Measurements from ENCODE around the gene AP3S2. TPM values are rescaled to one million over a fixed set of nuclear protein-coding genes. Genes with fewer than 3 reads are reported as not detected.
A peak's percentile ranks its signal among the peaks of the same experiment; 100 is the strongest.

AP3S2 gene
- total and polyA plus RNA-seq, 10 donors = 5.4 to 54.9 (median 33.8) TPM

DNA sequence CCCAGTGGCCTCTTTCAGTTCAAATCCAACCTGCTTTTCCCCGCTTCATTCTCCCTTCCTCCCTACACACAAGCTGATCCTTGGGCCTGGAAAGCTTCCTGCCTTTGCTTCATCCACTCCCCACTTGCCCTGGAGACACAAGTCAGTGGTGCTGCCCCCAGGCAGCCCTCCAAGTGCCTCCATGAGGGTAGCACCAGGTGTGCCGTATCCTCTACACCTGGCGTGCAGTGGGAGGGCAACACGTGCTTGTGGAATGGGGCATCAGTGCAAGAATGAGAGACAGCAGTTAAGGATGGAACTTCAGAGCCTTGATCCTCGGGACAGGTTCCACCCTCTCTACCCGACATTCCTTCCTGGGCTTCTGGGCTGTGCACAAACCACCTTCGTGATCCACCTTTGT is 83.0 kb downstream of the AP3S2 start:
- H3K36me3 ChIP-seq = peaks cover 0 to 16% (median 0%) of the 10 kb centered on the region in 6 donors
- no peak for TF ChIP-seq POLR2A (IDR thresholded peaks at IDR 0.05)
- TF ChIP-seq, protein P1, sequence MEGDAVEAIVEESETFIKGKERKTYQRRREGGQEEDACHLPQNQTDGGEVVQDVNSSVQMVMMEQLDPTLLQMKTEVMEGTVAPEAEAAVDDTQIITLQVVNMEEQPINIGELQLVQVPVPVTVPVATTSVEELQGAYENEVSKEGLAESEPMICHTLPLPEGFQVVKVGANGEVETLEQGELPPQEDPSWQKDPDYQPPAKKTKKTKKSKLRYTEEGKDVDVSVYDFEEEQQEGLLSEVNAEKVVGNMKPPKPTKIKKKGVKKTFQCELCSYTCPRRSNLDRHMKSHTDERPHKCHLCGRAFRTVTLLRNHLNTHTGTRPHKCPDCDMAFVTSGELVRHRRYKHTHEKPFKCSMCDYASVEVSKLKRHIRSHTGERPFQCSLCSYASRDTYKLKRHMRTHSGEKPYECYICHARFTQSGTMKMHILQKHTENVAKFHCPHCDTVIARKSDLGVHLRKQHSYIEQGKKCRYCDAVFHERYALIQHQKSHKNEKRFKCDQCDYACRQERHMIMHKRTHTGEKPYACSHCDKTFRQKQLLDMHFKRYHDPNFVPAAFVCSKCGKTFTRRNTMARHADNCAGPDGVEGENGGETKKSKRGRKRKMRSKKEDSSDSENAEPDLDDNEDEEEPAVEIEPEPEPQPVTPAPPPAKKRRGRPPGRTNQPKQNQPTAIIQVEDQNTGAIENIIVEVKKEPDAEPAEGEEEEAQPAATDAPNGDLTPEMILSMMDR (IDR thresholded peaks at IDR 0.05 in 8 of 11, conservative IDR thresholded peaks at IDR 0.05 in 3 of 11) = no peak
- TF ChIP-seq POLR2AphosphoS5 (IDR thresholded peaks at IDR 0.05) = no peak
- no peak overlapping the region for H3K4me3 ChIP-seq
- peak; percentile 57 for DNase-seq
- no peak overlapping the region for H3K27ac ChIP-seq
- peaks cover 5 to 40% (median 28%) of the 10 kb centered on the region in 7 donors for H3K27me3 ChIP-seq (replicated peaks in 1 of 7)
- intact Hi-C loops (cut with DNase I; ENCODE audit: low total_unique reads) = no loop called here
- peaks cover 0 to 7% (median 2%) of the 10 kb centered on the region in 8 donors for H3K9me3 ChIP-seq
- H3K4me1 ChIP-seq = peaks cover 7 to 42% (median 15%) of the 10 kb centered on the region in 6 donors
- 90 to 96% (median 94%) methylated on average over 7 of the region's 7 CpGs for WGBS, 5 donors

DNA sequence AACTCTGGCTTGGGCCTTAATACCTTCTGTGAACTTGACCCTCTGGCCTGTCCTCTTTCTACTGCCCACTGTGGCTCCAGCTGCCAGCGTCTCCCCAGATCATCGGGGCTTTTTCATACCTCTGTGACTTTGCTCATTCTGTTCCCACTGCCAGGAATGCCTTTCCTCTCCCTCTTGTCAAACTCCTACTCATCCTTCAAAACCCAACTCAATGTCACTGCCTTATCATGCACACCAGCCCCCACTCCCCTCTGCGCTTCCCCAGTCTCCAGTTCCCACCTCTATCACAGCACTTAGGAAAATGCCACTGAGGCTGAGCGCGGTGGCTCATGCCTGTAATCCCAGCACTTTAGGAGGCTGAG is 84.0 kb downstream of the AP3S2 start:
- Histone ChIP-seq H3K4me1 (peaks cover 5 to 33% (median 9%) of the 10 kb centered on the region in 6 donors), H3K27ac (no peak overlapping the region), H3K4me3 (no peak overlapping the region), H3K27me3 (replicated peaks in 1 of 7) (peaks cover 5 to 30% (median 18%) of the 10 kb centered on the region in 7 donors), H3K36me3 (peaks cover 0 to 27% (median 0%) of the 10 kb centered on the region in 6 donors), H3K9me3 (no peaks in the 10 kb centered on the region)
- 93 to 100% (median 97%) methylated on average over 5 of the region's 5 CpGs for WGBS, 5 donors
- intact Hi-C loops (cut with DNase I; ENCODE audit: low total_unique reads) = no loop called here
- TF ChIP-seq, protein P1 (IDR thresholded peaks at IDR 0.05 in 8 of 11, conservative IDR thresholded peaks at IDR 0.05 in 3 of 11) = no peak
- TF ChIP-seq POLR2A (IDR thresholded peaks at IDR 0.05) = no peak
- TF ChIP-seq POLR2AphosphoS5 (IDR thresholded peaks at IDR 0.05) = no peak
- DNase-seq = no peak

DNA sequence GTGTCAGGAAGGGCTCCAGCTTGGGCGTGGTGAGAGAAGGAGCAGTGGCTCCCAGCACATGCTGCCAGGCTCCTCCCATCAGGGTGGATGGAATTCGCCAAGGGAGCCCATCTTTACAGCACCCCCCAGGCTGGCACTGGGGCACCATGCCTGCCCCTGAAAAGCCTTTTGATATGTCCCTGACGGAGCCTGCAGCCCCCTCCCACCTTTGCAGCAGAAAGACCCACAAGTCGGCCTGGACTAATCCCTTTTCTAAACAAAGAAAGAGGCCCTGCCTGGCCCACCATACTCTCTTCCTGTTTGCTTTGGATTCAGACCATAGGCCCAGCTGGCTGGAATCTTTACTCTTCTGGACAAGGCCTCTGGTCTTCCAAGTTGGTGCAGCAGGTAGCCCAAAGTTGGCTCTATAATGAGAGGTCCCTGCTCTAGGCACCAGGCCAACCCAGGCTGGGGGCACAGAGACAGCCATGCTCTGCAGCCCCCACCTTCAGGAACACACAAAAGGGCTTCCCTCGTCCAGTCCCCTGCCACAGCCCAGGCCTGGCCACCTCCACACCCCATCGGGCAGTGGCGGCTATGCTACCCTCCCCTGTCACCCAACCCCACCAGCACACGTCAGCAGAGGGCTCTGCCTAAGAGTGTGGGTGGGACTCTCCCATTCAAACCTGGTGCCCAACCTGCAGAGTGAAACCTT is 84.6 kb downstream of the AP3S2 start:
- WGBS, 5 donors = 82 to 91% (median 87%) methylated on average over 5 to 8 of the region's 8 CpGs
- intact Hi-C loops (cut with DNase I; ENCODE audit: low total_unique reads) = no loop called here
- Histone ChIP-seq H3K36me3 (peaks cover 0 to 32% (median 0%) of the 10 kb centered on the region in 6 donors), H3K27me3 (replicated peaks in 1 of 7) (peaks cover 1 to 24% (median 12%) of the 10 kb centered on the region in 7 donors), H3K27ac (no peak overlapping the region), H3K4me1 (peaks cover under 1 to 30% (median 4%) of the 10 kb centered on the region in 6 donors), H3K4me3 (no peak overlapping the region), H3K9me3 (no peaks in the 10 kb centered on the region)
- TF ChIP-seq POLR2AphosphoS5 (IDR thresholded peaks at IDR 0.05) (no peak), POLR2A (IDR thresholded peaks at IDR 0.05) (no peak)
- TF ChIP-seq, protein P1 (IDR thresholded peaks at IDR 0.05 in 8 of 11, conservative IDR thresholded peaks at IDR 0.05 in 3 of 11) = no peak
- peak; percentile 40 for DNase-seq

DNA sequence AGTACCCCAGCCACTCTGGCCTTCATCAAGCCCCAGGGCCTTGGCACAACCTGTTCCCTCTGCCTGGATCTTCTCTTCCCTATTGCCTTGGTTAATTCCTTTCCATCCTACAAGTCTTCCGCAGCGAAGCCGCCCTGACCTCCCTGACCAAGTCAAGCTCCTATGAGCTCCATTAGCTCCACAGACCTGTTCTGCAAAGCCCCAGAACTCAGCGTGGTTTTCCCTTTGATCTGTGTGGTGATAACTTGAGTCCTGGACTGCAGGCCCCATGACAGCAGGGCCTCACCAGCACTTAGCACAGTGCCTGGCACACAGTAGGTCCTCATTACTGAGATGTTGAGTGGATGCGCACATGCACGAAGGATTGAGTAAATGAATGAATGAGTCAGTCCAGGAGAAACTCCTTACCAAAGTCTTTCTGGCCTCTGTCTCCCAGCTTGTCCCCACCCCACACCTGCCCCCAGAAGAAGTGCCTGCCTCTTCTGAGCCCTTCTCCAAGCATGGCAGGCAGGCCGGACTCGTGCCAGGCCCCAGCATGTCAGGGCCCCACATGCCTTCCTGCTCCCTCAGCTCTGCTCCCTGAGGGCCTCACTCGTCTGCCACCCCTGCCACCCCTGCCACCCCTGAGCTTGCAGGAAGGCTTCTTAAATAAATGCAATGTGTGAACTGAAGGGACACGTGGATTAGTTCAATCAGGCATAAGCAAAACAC is 85.5 kb downstream of the AP3S2 start:
- peak; percentile 50 for DNase-seq
- WGBS, 5 donors = 86 to 91% (median 89%) methylated on average over 10 of the region's 10 CpGs

More for the DNA sequence above, 85.5 kb downstream of the AP3S2 start:
- no peaks in the 10 kb centered on the region for H3K9me3 ChIP-seq
- TF ChIP-seq, protein P1 (IDR thresholded peaks at IDR 0.05 in 8 of 11, conservative IDR thresholded peaks at IDR 0.05 in 3 of 11) = no peak
- TF ChIP-seq POLR2A (IDR thresholded peaks at IDR 0.05) (no peak), POLR2AphosphoS5 (IDR thresholded peaks at IDR 0.05) (no peak)
- H3K4me3 ChIP-seq = no peak overlapping the region
- peaks cover 0 to 27% (median 0%) of the 10 kb centered on the region in 6 donors for H3K4me1 ChIP-seq
- H3K36me3 ChIP-seq = peaks cover 0 to 42% (median 0%) of the 10 kb centered on the region in 6 donors
- no peak overlapping the region for H3K27ac ChIP-seq
- intact Hi-C loops (cut with DNase I; ENCODE audit: low total_unique reads) = no loop called here
- peaks cover 0 to 23% (median 4%) of the 10 kb centered on the region in 7 donors for H3K27me3 ChIP-seq (replicated peaks in 1 of 7)

All from spleen (tissue), 11 donors.